GM21360 (cell line): ENCODE data around the gene INCA1.
"Not testable (repeated sequence)": the region's sequence is repeated elsewhere in the genome, so short reads cannot be mapped to it uniquely, and the experiment has no call there.

Experiments used
- ATAC-seq: cut with Tn5 transposase; IDR thresholded peaks from one replicate; pipeline ENCODE4 v1.9.1; 2021; ENCODE audit warnings: mild to moderate bottlenecking, moderate library complexity; ENCODE audit not compliant: unreplicated experiment

The INCA1 gene, protein sequence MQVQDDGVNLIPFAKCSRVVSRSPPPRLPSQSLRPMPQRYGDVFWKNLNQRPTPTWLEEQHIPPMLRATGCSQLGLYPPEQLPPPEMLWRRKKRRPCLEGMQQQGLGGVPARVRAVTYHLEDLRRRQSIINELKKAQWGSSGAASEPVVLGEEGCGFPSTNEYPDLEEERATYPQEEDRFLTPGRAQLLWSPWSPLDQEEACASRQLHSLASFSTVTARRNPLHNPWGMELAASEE

DNA sequence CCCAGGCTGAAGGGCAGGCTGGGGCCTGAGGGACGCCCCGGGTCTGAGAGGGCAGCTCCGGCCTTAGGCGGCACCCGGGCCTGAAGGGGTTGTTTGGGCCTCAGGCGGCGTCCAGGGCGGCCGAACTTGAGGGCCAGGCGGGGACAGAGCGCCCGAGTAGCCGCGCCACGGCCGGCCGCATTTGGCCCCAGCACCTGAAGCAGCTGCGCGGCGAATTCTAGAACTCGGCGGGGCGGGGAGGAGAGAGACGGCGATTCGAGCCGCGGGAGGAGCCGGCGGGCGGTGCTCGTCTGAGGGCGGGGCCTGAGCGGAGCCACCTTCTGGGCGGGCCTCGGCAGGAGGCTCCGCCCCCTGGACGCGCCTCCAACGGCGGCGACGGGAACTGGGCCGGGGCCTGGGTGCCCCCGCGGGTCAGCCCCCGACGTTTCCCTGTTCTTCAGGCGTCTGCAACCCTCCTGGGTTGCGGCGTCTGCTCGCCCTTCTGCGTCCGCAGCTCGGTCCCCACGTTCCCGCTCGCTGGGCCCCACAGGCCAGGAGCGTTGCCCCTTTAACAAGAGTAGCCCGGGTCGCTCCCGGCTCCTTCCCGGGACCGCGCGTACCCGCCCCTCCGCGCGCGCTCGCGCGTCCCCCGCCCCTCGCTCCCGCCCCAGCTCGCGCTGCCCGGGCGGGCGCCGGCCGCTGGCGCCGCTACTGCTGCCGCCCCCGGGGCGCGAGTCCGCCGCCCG lies at the start of gene INCA1, which contains the start of gene KIF1C:
INCA1 (minus strand) TSS at position 221 of the 725 bp plus-strand sequence. CDS start 3,085 bp downstream, outside the sequence.
KIF1C (plus strand) TSS at position 649 of the 725 bp plus-strand sequence. CDS start 2,297 bp downstream, outside the sequence.
- ATAC-seq = peak; percentile 68

DNA sequence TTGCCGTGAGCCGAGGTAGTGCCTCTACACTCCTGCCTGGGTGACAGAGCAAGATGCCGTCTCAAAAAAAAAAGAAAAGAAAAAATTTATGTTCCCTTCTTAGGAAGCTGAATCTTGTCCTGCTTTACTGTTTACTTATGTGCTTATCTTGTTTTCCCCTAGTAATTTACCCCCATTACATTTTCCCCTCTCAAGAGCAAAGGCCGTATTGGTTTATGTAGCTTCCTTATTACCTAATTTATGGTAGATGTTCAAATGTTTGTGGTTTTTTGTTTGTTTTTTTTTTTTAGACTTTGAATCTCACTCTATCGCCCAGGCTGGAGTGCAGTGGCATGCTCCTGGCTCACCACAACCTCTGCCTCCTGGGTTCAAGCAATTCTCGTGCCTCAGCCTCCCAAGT lies 48.2 kb upstream of the INCA1 start:
- no peak for ATAC-seq

DNA sequence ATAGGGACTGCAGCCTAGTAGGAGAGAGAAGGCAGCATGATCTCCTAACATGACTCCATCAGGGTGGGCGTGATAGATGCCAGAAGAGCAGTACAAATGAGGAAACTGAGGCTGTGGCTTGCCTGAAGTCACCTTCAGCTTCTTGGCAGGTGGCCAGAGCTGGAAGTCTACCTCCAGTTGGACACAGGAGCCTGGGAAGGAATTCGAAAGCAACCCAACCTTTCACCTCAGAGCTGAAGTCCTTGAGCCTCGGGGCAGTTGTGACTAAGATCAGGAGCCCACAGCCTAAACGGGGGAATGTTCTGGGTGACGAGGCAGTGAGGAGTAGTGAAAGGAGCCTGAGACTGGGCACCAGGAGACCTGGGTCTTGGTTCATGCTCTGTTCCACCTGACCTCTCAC lies 47.3 kb upstream of the INCA1 start:
- ATAC-seq = no peak

DNA sequence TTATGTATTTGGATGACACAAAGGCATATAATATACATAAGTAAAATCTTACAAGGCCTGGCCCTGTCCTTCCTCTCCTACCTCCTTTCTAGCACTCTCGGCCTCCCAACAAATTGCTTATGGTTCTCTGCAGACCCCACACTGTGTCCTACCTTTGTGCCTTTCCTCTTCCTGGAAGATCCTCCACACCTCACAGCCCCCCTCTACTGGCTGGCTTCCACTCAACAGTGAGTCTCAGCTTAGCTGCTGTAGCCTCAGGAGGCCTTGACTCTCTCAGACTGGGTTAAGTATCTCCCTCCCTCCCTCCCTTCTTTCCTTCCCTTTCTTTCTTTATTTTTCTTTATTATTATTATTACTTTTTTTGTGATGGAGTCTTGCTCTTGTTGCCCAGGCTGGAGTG lies 46.2 kb upstream of the INCA1 start:
- no peak for ATAC-seq

DNA sequence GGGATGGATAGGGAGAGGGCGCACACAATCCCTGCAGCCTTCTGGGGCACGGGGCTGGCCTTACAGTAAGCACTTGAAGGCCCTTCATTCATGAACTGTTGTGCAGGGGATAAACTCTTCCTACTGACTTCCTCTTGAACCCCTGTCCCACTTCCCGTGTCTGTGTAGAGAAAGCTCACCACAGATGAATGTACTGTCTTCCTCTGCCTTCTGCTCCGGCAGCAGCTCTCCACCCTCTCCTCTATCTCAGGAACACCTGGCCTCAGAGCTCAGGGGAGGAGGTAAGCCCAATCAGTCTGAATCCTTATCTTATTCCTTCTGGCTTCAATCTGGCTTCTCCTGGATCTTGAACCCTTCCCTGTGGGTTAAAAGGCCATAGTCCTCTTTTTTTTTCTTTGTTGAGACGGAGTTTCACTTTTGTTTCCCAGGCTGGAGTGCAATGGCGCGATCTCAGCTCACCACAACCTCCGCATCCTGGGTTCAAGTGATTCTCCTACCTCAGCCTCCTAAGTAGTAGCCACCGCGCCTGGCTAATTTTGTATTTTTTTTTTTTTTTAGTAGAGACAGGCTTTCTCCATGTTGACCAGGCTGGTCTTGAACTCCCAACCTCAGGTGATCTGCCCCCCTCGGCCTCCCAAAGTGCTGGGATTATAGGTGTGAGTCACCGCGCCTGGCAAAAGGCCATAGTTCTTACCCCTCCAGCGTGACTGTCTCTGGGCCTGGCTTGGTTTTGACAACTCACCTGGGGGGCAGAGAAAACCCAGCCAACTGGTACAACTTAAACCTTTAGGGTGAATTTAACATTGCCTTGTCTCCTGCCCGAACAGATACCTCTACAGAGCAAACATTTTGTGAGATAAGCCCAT lies 45.1 kb upstream of the INCA1 start:
- ATAC-seq = no peak

DNA sequence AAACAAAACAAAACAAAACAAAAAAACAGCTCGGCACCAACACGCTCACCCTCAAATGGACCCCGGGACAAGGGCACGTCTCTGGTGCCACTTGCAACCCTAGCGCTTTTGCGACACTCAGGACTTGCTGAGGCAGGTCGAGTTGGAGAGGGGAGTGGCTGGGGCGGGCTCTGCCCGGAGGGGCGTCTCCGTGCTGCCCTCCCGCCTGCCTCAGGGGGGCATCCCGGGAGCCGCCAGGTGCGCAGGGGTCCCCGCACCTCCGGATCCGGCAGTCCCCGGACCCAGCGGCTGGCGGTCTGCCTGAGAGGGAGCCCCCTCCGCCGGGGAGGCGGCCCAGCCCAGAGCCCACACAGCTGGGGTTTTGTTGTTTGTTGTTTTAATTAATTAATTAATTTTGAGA lies 38.0 kb upstream of the INCA1 start, which contains the start of gene SLC52A1:
SLC52A1 (minus strand) TSS at position 112 of the 400 bp plus-strand sequence. CDS start 820 bp downstream, outside the sequence.
- ATAC-seq = no peak

DNA sequence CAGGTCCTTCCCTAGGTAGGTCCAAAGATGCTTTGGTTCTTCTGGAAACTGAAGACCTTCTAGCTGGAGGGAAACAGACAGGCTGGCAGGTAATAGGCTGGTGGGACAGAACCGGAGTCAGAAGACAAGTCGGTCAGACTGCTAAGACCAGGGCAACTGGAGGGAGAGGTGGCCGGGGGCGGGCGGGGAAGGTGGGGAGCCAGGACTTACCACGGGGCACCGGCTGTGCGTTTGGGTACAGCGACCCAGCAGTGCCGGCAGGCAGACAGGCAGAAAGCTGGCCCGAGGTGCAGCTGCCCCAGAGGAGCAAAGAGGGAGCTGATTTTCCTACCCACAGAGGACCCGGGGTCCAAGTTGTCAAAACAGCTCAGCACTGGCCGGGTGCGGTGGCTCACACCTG lies 37.3 kb upstream of the INCA1 start:
- no peak for ATAC-seq

DNA sequence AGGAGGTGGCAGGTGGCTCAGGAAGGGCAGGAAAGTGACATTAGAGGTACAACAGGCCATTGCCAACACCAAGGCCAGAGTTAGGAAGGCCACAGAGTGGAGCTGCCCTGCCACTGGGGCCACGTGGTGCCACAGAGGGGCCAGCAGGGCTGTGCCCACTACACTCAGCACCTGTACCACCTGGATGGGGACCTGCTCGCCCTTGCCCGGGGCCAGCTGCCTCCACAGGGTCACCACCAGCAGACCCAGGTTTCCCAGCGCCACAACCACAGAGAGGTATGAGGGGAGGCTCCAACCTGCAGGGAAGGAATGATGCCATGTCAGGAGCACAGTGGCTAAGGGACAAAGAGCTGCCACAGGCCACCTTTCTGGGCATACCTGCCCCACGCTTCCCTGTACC lies 36.7 kb upstream of the INCA1 start:
- ATAC-seq = no peak

DNA sequence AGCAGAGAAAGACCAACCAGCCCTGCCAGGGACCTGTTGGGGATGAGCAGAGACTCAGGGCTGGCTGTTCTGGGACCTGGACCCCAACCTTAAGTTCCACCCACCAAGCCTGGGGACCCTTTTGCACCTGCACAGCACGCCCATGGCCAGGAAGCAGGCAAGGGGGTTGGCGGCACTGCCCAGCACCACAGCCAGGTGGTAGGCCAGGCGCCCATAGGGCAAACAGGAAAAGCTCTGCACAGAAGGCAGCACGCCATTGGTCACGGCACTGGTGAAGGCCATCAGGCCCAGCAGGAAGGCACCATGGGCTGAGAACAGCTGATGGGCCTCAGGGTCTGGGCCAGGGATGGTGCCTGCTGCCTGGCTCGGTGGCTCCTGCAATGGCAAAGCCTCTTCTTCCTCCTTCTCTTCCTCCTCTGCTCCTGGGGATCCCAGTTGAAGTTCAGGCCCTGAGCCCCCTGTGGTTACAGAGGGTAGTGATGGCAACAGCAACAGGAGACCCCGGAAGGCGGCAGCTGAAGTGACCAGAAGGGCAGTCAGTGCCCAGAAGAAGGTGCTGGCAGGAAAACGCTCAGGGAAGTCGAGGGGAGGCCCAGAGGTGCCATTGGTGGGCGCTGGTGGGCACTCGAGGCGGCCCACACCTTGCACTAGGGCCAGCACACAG lies 36.2 kb upstream of the INCA1 start:
- no peak for ATAC-seq

DNA sequence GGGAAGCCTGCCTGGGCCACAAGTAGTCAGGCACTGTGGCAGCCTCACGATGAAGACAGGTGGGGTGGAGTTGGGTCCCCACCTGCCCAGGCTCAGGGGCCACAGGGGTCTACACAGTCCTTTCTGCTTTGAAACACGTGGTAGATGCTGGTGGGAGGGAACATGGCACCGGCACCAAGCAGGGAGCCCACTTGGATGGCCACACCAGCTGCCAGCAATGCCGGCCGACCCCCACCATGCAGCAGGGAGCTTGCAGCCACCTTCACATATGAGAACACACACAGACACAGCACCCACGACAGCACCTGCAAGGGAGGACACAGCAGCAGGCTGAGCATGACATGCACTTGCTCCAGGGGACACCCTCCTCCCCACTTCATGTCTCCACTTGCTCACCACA lies 35.5 kb upstream of the INCA1 start:
- ATAC-seq = no peak

DNA sequence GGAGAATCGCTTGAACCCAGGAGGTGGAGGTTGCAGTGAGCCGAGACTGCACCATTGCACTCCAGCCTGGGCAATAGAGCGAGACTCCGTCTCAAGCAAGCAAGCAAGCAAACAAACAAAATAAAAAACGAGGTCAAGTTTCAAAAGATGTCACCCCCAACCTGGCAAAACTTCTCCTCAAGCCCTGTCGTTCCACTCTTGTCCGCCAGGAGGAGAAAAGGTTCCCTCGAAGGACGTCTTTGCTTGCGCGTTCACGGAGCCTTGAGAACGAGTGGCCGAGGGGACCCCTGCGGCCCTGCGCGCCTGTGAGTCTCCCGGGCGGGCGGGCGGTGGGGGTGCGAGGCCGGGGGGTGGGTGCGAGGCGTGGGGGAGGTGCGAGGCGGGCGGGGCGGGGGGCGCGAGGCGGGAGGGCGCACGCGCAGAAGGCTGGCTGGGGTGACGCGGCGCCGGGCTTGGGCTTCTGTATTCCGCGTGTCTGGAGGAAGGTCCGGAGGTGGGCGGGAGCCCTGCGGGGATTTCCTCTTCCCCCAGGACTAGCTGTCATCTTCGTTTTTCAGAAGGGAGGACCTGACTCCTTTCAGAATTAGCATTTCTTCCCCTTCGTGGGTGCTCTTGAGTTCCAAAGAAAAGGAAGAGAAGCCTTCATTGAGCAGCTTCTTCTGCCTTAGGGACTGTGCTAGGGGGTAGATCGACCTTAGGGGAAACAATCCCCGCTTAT lies 34.2 kb upstream of the INCA1 start:
- ATAC-seq = peak; percentile 58

DNA sequence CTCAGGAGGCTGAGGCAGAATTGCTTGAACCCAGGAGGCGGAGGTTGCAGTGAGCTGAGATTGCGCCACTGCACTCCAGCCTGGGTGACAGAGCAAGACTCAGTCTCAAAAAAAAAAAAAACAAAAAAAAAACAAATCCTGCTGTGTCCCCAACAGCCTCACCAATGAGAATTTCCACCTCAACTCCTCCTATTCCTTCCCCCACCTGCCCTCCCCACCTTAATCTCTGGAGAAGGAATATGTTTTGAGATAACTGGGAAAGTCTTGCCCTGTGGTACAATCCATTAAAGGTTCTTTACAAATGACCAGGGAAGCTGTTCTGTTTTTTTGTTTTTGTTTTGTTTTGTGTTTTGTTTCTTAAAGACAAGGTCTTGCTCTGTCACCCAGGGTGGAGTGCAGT lies 32.8 kb upstream of the INCA1 start:
- not testable (repeated sequence) for ATAC-seq

DNA sequence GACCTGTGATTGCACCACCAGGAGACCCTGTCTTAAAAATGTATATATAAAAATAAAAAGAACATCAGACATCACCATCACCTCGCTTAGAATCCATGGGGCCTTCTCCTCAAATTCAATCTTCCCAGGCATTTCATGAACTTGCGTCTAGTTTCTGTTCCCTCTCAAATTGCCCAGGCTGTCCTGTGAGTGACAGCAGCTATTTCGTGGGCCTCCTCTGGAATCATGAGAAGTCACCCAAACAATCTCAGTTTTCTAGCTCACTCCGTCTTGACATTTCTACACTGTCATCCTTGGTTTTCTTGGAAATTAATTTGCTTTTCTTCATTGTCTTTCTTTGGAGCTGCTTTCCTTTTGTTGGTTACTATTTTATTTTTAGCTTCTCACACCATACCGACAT lies 30.6 kb upstream of the INCA1 start:
- no peak for ATAC-seq

DNA sequence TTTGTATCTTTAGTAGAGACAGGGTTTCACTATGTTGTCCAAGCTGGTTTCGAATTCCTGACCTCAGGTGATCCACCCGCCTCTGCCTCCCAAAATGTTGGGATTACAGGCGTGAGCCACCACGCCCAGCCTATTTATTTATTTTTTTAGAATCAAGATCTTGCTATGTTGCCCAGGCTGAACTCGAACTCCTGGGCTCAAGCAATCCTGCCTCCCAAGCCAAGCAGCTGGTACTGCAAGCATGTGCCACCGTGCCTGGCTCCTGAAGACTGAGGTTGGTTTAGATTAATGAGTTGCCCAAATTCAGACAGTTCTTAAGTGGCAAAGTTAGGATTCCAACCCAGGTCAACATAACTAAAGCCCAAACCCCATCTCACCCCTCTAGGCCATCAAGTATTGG lies 30.0 kb upstream of the INCA1 start:
- ATAC-seq = no peak

DNA sequence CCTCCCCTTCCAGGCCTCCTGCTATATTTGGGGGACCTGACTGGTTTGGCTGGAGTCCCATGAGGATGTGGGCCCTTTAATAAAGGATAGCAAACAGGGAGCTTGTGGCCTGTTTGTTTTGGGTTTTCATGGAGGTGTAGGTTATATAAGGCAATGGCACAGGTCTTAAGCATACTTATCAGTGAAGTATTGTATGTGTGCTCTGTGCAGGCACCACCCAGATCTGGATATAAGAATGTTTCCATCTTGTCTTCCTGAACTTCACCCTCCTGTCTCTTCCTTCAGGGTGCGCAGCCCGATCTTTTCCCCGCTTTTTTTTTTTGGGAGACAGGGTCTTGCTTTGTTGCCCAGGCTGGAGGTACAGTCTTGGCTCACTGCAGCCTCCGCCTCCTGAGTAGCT lies 27.3 kb upstream of the INCA1 start:
- ATAC-seq = no peak

DNA sequence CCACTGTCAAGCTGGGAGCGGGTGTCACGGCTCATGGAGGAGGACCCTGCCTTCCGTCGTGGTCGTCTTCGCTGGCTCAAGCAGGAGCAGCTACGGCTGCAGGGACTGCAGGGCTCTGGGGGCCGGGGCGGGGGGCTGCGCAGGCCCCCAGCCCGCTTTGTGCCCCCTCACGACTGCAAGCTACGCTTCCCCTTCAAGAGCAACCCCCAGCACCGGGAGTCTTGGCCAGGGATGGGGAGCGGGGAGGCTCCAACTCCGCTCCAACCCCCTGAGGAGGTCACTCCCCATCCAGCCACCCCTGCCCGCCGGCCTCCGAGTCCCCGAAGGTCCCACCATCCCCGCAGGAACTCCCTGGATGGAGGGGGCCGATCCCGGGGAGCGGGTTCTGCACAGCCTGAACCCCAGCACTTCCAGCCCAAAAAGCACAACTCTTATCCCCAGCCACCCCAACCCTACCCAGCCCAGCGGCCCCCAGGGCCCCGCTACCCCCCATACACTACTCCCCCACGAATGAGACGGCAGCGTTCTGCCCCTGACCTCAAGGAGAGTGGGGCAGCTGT lies 26.3 kb upstream of the INCA1 start:
- ATAC-seq = no peak

DNA sequence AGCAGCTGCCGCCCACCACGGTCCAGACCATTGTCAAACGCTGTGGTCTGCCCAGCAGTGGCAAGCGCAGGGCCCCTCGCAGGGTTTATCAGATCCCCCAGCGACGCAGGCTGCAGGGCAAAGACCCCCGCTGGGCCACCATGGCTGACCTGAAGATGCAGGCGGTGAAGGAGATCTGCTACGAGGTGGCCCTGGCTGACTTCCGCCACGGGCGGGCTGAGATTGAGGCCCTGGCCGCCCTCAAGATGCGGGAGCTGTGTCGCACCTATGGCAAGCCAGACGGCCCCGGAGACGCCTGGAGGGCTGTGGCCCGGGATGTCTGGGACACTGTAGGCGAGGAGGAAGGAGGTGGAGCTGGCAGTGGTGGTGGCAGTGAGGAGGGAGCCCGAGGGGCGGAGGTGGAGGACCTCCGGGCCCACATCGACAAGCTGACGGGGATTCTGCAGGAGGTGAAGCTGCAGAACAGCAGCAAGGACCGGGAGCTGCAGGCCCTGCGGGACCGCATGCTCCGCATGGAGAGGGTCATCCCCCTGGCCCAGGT lies 24.9 kb upstream of the INCA1 start:
- no peak for ATAC-seq

DNA sequence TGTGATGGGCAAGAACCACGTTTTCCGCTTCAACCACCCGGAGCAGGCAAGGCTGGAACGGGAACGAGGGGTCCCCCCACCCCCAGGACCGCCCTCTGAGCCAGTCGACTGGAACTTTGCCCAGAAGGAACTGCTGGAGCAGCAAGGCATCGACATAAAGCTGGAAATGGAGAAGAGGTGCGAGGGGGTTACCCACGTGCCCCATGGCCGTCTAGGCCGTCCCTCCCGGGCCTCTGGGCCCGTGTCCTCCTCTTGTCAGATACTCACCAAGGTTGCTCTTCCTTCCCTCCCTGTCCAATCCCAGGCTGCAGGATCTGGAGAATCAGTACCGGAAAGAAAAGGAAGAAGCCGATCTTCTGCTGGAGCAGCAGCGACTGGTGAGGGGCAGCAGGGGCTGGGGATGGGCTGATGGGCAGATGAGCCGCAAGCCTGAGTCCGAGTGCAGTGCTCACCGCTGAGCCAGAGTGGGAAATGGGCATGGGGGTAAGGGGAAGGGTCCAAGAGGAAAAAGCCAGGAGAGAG lies 23.2 kb upstream of the INCA1 start:
- ATAC-seq = no peak

DNA sequence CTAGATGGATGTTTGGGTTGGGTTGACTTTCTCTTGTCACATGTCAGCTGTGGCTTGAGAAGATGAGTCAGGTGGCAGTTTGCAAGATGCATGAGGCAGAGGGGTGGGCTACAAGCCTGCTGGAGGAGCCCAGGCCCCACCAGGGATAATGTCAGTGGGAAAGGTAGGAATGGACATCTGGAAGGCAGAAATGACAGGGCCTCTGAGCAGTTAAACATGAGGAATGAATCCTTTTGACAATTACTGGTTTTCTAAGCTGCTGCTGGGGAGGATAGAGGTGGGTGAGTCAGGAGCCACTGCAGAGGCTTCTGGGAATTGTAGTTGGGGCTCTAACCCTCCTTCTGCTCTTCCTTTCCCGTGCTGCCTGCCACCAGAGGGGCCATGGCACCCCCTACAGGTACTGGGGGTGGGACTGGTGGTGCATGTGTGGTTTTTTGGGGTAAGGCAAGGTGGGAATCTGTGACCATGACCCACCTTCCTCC lies 22.2 kb upstream of the INCA1 start:
- ATAC-seq = no peak
